Upper lobe of left lung (tissue), 4 donors: ENCODE results near the gene SLC10A7.

Source experiments
- CTCF ChIP-seq, 6 experiments: fragments of 450-650 bp in 4 of 6; fragments of 200-600 bp in 2 of 6; sonication (generic) in 2 of 6; IDR thresholded peaks; one replicate each; pipeline ENCODE4 v1.5.1; 2016 to 2019; ENCODE audit warnings: antibody characterized with exemption in 6 of 6
- POLR2A ChIP-seq, 4 donors: fragments of 450-650 bp; IDR thresholded peaks; one replicate each; pipeline ENCODE4 v1.5.1; 2016 to 2017; ENCODE audit warnings: antibody characterized with exemption in 4 of 4, mild to moderate bottlenecking in 2 of 4

- TF ChIP-seq POLR2A (IDR thresholded peaks at IDR 0.05) (no peak), CTCF (IDR thresholded peaks at IDR 0.05) (no peak)
Observed at GRCh38 chr4:146232131-146232722, 289.5 kb downstream of the SLC10A7 start.
